WERI-Rb-1 (cell line): ENCODE data around the gene RPS3.

ENCODE experiments used
- DNase-seq: peaks from one replicate; pipeline ENCODE4 v3.0.0-alpha.2; 2020
- H3K27ac ChIP-seq: fragments of 250-450 bp; sonication (Bioruptor Pico); 2 replicates; pipeline ENCODE4 v1.5.1; 2020; ENCODE audit warnings: mild to moderate bottlenecking, moderate library complexity
- H3K27me3 ChIP-seq: fragments of 250-450 bp; sonication (Bioruptor Pico); 2 replicates; pipeline ENCODE4 v1.5.1; 2021; ENCODE audit warnings: mild to moderate bottlenecking, low read depth, moderate library complexity; ENCODE audit not compliant: insufficient read depth, severe bottlenecking
- H3K36me3 ChIP-seq: fragments of 250-450 bp; sonication (Bioruptor Pico); 2 replicates; pipeline ENCODE4 v1.5.1; 2020; ENCODE audit warnings: mild to moderate bottlenecking, moderate library complexity
- H3K4me3 ChIP-seq: 2 replicates; pipeline ENCODE4 v1.5.1; 2011; ENCODE audit warnings: low read depth, mild to moderate bottlenecking, control low read depth, low read length
- H3K9me3 ChIP-seq: fragments of 250-450 bp; sonication (Bioruptor Pico); 2 replicates; pipeline ENCODE4 v1.5.1; 2021; ENCODE audit warnings: mild to moderate bottlenecking, moderate library complexity; ENCODE audit not compliant: severe bottlenecking
- TF ChIP-seq, protein P1 (sequence below): IDR thresholded peaks from 2 replicates; pipeline ENCODE4 v1.5.1; 2011; ENCODE audit warnings: low read depth, mild to moderate bottlenecking, control low read depth, inconsistent platforms, low read length

Gene RPS3

DNA sequence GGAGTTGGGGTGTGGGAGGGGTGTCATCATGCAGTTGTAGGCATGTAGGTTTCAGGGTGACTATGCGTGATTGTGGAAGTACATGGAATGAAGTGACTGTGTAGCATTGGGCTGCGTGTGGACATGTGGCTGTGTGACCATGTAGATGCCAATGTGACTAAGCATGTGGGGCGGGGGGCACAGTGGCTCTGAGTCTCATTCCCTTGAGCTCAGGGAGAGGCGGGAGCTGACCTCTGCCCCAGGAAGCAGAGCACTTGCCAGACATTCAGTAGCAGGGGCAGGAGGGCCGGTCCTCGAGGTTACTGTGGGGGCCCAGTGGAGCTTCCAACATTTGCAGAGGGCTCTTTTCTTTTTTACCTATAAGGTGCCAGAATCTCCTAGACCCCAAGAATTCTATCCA lies 34.1 kb downstream of the RPS3 start:
- TF ChIP-seq, protein P1, sequence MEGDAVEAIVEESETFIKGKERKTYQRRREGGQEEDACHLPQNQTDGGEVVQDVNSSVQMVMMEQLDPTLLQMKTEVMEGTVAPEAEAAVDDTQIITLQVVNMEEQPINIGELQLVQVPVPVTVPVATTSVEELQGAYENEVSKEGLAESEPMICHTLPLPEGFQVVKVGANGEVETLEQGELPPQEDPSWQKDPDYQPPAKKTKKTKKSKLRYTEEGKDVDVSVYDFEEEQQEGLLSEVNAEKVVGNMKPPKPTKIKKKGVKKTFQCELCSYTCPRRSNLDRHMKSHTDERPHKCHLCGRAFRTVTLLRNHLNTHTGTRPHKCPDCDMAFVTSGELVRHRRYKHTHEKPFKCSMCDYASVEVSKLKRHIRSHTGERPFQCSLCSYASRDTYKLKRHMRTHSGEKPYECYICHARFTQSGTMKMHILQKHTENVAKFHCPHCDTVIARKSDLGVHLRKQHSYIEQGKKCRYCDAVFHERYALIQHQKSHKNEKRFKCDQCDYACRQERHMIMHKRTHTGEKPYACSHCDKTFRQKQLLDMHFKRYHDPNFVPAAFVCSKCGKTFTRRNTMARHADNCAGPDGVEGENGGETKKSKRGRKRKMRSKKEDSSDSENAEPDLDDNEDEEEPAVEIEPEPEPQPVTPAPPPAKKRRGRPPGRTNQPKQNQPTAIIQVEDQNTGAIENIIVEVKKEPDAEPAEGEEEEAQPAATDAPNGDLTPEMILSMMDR = no peak
- H3K27ac ChIP-seq = no peak overlapping the region
- no peak for DNase-seq
- no peaks in the 10 kb centered on the region for H3K27me3 ChIP-seq
- no peak overlapping the region for H3K4me3 ChIP-seq
- H3K9me3 ChIP-seq = no peaks in the 10 kb centered on the region
- H3K36me3 ChIP-seq = peaks cover 14% of the 10 kb centered on the region

DNA sequence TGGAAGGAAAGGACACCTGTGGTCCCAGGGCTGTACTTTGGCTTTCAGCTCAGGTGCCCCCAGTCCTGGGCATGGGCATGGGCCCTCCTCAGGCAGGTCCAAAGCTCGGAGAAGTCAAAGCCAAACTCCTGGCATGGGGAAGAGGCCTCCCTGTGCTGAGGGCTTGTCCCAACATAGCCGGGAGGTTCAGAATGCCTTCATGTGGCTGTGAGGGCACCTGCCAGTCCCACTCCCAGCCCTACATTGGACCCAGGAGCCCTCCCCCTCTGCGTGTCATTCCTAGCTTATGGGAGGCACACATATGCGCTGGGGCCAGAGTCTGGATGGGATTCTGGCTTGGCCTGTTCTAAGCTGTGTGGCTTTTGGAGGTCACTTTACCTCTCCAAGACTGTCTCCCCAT lies 34.7 kb downstream of the RPS3 start:
- H3K9me3 ChIP-seq = no peaks in the 10 kb centered on the region
- H3K4me3 ChIP-seq = no peak overlapping the region
- no peak for DNase-seq
- TF ChIP-seq, protein P1 = no peak
- H3K27me3 ChIP-seq = no peaks in the 10 kb centered on the region
- peaks cover 14% of the 10 kb centered on the region for H3K36me3 ChIP-seq
- no peak overlapping the region for H3K27ac ChIP-seq

DNA sequence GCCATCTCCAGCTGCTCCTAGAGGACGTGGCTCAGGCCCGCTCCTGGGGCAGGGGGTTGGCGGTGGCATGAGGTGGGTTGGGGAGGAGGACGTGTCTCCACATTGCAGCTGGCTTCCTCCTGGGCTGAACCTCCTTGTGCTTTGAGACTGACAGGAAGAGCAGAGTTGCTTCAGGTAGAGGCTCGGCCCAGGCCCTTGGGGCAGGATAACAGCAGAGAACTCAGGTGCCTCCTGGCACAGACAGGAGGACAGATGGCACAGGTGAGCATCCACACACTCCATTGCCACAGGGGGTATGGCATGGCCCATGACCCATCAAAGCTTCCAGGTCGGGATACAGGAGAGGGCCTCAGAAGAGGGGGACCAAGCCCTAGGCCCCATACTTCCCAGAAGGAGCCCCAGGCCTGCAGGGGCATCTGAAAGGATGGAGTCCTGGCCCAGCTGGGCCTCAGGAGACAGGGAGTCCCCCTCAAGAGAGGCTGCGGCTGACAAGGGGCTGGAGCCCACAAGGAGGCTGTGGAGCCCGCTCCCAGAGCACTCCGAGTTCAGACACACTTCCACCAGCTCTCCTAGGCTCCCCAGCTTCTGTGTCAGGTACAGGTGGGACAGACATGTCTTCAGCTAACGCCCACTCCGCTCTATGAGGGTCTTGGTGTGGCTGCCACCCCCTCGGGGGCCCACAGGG lies 35.7 kb downstream of the RPS3 start:
- no peaks in the 10 kb centered on the region for H3K27me3 ChIP-seq
- H3K4me3 ChIP-seq = no peak overlapping the region
- peaks cover 14% of the 10 kb centered on the region for H3K36me3 ChIP-seq
- H3K9me3 ChIP-seq = no peaks in the 10 kb centered on the region
- TF ChIP-seq, protein P1 = no peak
- no peak overlapping the region for H3K27ac ChIP-seq
- DNase-seq = no peak

DNA sequence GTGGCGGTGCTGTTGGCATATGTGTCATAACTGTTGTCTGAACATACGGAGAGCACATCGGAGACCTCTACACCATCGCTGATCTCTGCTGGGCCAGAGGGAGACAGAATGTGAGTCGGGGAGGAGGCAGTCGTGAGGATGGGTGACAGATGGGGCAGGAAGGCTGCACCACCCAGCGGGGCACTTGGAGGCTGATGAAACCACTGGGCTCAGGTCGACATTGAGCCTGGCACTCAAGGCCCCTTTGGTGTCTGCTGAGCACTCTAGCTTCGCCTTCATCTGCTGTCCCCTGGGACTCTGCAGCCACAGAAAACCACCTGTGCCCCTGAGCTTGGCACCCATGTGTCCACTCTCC lies 36.2 kb downstream of the RPS3 start:
- peaks cover 14% of the 10 kb centered on the region for H3K36me3 ChIP-seq
- H3K27me3 ChIP-seq = no peaks in the 10 kb centered on the region
- H3K4me3 ChIP-seq = no peak overlapping the region
- TF ChIP-seq, protein P1 = no peak
- no peak for DNase-seq
- H3K27ac ChIP-seq = no peak overlapping the region
- no peaks in the 10 kb centered on the region for H3K9me3 ChIP-seq

DNA sequence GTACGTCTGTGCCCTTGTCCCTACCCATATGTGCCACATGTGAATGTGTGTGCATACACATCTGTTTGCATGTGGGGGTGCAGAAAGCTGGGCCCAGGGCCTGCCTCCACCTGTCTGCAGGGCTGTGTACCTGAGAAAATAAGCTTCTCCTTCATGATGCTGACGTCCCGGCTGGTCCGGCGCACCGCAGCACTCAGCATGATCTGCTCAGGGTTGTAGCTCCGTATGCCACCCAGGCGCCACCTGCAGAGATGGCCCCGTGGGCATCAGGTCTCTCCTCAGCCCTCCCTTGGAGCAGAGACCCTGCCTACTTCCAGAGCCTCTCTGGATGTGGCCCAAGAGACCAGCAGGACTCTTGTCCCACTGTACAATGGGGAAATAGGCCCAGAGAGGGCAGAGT lies 37.5 kb downstream of the RPS3 start:
- H3K27me3 ChIP-seq = no peaks in the 10 kb centered on the region
- H3K27ac ChIP-seq = no peak overlapping the region
- no peaks in the 10 kb centered on the region for H3K9me3 ChIP-seq
- peaks cover 14% of the 10 kb centered on the region for H3K36me3 ChIP-seq
- no peak overlapping the region for H3K4me3 ChIP-seq
- TF ChIP-seq, protein P1 = no peak
- no peak for DNase-seq
